Liver (tissue), 9 donors: ENCODE measurements around the gene BDKRB1. TPM values are rescaled to one million over a fixed set of nuclear protein-coding genes. Genes with fewer than 3 reads are reported as not detected.

ENCODE experiments used
- DNase-seq: peaks from one replicate; pipeline ENCODE4 v3.0.0-alpha.2; 2017; ENCODE audit warnings: low spot score
- H3K27ac ChIP-seq, 2 donors: one replicate each; pipeline ENCODE4 v1.7.0; 2013; ENCODE audit warnings: inconsistent platforms in 2 of 2, low read length in 2 of 2, control low read depth in 1 of 2, low read depth in 1 of 2, mild to moderate bottlenecking in 1 of 2
- H3K27me3 ChIP-seq, 4 donors: one replicate each; pipeline versions ENCODE4 v1.6.1 to v1.7.0; 2013; ENCODE audit warnings: low read length in 3 of 4, inconsistent platforms in 1 of 4, mild to moderate bottlenecking in 1 of 4, moderate library complexity in 1 of 4; ENCODE audit not compliant: control insufficient read depth in 4 of 4, insufficient read depth in 4 of 4
- H3K36me3 ChIP-seq, 4 donors: one replicate each; pipeline versions ENCODE4 v1.6.1 to v1.7.0; 2013; ENCODE audit warnings: low read length in 3 of 4, mild to moderate bottlenecking in 3 of 4, low read depth in 1 of 4, moderate library complexity in 1 of 4; ENCODE audit not compliant: control insufficient read depth in 4 of 4, insufficient read depth in 3 of 4
- H3K4me1 ChIP-seq, 4 donors: one replicate each; pipeline versions ENCODE4 v1.6.1 to v1.7.0; 2013; ENCODE audit warnings: low read length in 3 of 4, mild to moderate bottlenecking in 3 of 4, moderate library complexity in 1 of 4; ENCODE audit not compliant: control insufficient read depth in 4 of 4, insufficient read depth in 4 of 4
- H3K4me3 ChIP-seq, 3 donors: one replicate each; pipeline versions ENCODE4 v1.6.1 to v1.7.0; 2013; ENCODE audit warnings: low read length in 3 of 3, control low read depth in 1 of 3, low read depth in 1 of 3, mild to moderate bottlenecking in 1 of 3
- H3K9ac ChIP-seq, 2 donors: one replicate each; pipeline ENCODE4 v1.7.0; 2013; ENCODE audit warnings: low read length in 2 of 2, mild to moderate bottlenecking in 2 of 2, moderate library complexity in 2 of 2, control low read depth in 1 of 2, low read depth in 1 of 2
- H3K9me3 ChIP-seq, 4 donors: one replicate each; pipeline versions ENCODE4 v1.6.1 to v1.7.0; 2013; ENCODE audit warnings: low read length in 3 of 4; ENCODE audit not compliant: control insufficient read depth in 4 of 4
- EGR1 ChIP-seq, 2 donors: IDR thresholded peaks; 2 replicates each; pipeline ENCODE4 v1.6.1; 2016 to 2018; ENCODE audit warnings: antibody characterized with exemption in 2 of 2, low read depth in 2 of 2
- FOXA1 ChIP-seq: IDR thresholded peaks from 2 replicates; pipeline ENCODE4 v1.6.1; 2016; ENCODE audit warnings: antibody characterized with exemption
- FOXA2 ChIP-seq: IDR thresholded peaks from 2 replicates; pipeline ENCODE4 v1.6.1; 2016; ENCODE audit warnings: antibody characterized with exemption
- GABPA ChIP-seq, 2 donors: IDR thresholded peaks in 1 of 2; conservative IDR thresholded peaks in 1 of 2; 2 replicates each; pipeline ENCODE4 v1.6.1; 2016; ENCODE audit warnings: antibody characterized with exemption in 2 of 2, mild to moderate bottlenecking in 1 of 2, moderate library complexity in 1 of 2
- HNF4A ChIP-seq, 2 donors: conservative IDR thresholded peaks; 2 replicates each; pipeline ENCODE4 v1.6.1; 2016; ENCODE audit warnings: antibody characterized with exemption in 2 of 2, mild to moderate bottlenecking in 2 of 2
- JUND ChIP-seq, 2 donors: IDR thresholded peaks; 2 replicates each; pipeline ENCODE4 v1.6.1; 2016; ENCODE audit warnings: antibody characterized with exemption in 2 of 2
- NR2F2 ChIP-seq: IDR thresholded peaks from 2 replicates; pipeline ENCODE4 v1.6.1; 2016; ENCODE audit warnings: antibody characterized with exemption
- RAD21 ChIP-seq, 2 donors: IDR thresholded peaks; 2 replicates each; pipeline ENCODE4 v1.6.1; 2016; ENCODE audit warnings: antibody characterized with exemption in 2 of 2, mild to moderate bottlenecking in 2 of 2
- RXRA ChIP-seq, 2 donors: IDR thresholded peaks; 2 replicates each; pipeline ENCODE4 v1.6.1; 2017 to 2018; ENCODE audit warnings: antibody characterized with exemption in 2 of 2, mild to moderate bottlenecking in 1 of 2
- SP1 ChIP-seq: IDR thresholded peaks from 2 replicates; pipeline ENCODE4 v1.6.1; 2018; ENCODE audit warnings: antibody characterized with exemption, mild to moderate bottlenecking
- TAF1 ChIP-seq: conservative IDR thresholded peaks from 2 replicates; pipeline ENCODE4 v1.6.1; 2016; ENCODE audit warnings: antibody characterized with exemption, mild to moderate bottlenecking
- YY1 ChIP-seq: IDR thresholded peaks from 2 replicates; pipeline ENCODE4 v1.6.1; 2016; ENCODE audit warnings: antibody characterized with exemption, mild to moderate bottlenecking
- WGBS: extraction: QIAGEN DNeasy Blood & Tissue Kit; methylation state at CpG from one replicate; pipeline ENCODE4 v1.1.7; 2013; 5-methylcytosine and 5-hydroxymethylcytosine counted together
- polyA plus RNA-seq, 2 donors: library from polyadenylated mRNA; stranded (reverse) in 1 of 2; unstranded in 1 of 2; fragments of 200-250 nt in 1 of 2; fragments of >200 nt in 1 of 2; fragmentation: Nextera tagmentation in 1 of 2; extraction: Ambion mirVana in 1 of 2; gene quantifications; one replicate each; pipeline versions ENCODE4 v1.2.1 to v1.2.3, GENCODE V29; 2013 to 2015
- total RNA-seq, 2 donors: library from RNA; depleted of rRNA; stranded (reverse); fragments of >200 nt; gene quantifications; one replicate each; pipeline ENCODE4 v1.2.3, GENCODE V29; 2014
- TF ChIP-seq, protein P1 (sequence below): IDR thresholded peaks from 2 replicates; pipeline ENCODE4 v1.6.1; 2016; ENCODE audit warnings: antibody characterized with exemption
- TF ChIP-seq, protein P2 (sequence below): IDR thresholded peaks from 2 replicates; pipeline ENCODE4 v1.6.1; 2016; ENCODE audit warnings: antibody characterized with exemption
- TF ChIP-seq, protein P3 (sequence below): IDR thresholded peaks from 2 replicates; pipeline ENCODE4 v1.6.1; 2016; ENCODE audit warnings: antibody characterized with exemption
- TF ChIP-seq, protein P4 (sequence below): fragments of 150-350 bp; IDR thresholded peaks from 2 replicates; pipeline ENCODE4 v1.5.1; 2017; ENCODE audit warnings: improper control_type of control experiment, low read depth, low read length; ENCODE audit not compliant: missing input control
- TF ChIP-seq, protein P5 (sequence below): IDR thresholded peaks from 2 replicates; pipeline ENCODE4 v1.6.1; 2016; ENCODE audit warnings: antibody characterized with exemption, mild to moderate bottlenecking
- donor health status: healthy.
- donor health status: healthy.
- donor health status: healthy.
- donor health status: healthy.
- donor health status: healthy.

Gene BDKRB1
- total and polyA plus RNA-seq, 4 donors: not detected

DNA sequence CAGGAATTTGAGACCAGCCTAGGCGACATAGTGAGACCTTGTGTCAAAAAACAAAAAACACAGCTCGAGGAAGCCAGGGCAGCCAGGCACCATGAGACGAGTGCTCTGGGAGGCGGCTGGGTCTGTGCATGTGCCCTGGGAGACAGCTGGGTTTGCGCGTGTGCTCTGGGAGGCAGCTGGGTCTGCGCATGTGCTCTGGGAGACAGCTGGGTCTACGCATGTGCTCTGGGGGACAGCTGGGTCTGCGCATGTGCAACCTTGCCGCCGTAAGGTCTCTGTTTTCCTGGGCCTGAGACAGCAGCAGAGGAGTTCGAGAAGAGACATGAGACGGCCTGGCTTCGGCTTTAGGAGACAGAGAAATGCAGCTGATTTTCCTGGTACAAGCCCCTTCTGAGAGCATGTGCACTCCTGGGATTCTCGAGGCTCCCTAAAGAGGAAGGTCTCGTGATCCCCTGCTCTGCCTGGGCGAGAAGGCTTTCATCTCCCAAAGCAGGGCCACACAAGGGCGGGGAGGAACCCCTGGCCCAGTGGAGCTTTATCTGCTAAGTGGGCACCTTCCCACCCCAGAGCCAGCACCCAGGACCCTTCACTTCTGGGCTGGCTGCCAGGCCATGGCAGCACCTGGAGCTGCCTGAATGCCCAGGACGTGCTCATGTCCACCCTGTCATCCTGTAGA lies 3.5 kb upstream of the BDKRB1 start:
- Histone ChIP-seq H3K27me3 (peaks cover 0 to 3% (median 0%) of the 10 kb centered on the region in 4 donors), H3K4me3 (no peak overlapping the region), H3K27ac (no peak overlapping the region), H3K9ac (no peak overlapping the region), H3K9me3 (no peaks in the 10 kb centered on the region), H3K4me1 (no peaks in the 10 kb centered on the region), H3K36me3 (no peaks in the 10 kb centered on the region)
- TF ChIP-seq, protein P1, sequence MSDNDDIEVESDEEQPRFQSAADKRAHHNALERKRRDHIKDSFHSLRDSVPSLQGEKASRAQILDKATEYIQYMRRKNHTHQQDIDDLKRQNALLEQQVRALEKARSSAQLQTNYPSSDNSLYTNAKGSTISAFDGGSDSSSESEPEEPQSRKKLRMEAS: no peak
- TF ChIP-seq EGR1 (IDR thresholded peaks at IDR 0.05; ENCODE audit: low read depth in 2 of 2): no peak
- DNase-seq: no peak
- 93% methylated on average over 19 of the region's 19 CpGs for WGBS

DNA sequence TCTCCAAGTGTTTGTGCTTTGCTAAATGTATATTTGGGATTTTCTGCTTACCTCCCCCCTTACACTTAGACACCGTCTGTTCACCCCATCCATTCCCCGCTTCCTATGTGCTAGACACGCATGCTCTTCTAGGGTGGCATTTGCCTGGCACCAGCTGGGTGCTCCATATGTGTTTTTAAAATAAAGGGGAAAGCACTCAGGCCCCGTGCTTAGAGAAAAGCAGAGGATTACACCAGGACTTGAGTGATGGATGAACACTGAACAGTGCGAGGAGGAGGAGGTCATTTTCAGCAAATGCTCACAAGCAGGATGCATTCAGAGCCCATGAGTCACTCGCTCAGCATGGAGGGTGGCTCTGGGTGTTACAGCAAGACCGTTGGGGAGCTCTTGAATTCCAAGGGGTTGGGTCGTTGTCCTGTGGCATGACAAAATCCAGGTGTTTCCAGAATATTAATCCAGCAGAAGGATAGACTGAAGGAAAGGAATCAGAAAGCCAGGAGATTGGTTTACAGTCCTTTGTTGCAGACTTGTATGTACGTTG lies 2.9 kb upstream of the BDKRB1 start:
- TF ChIP-seq, protein P1: no peak
- TF ChIP-seq NR2F2 (no peak), SP1 (no peak)
- Histone ChIP-seq H3K27ac (no peak overlapping the region), H3K27me3 (peaks cover 0 to 3% (median 0%) of the 10 kb centered on the region in 4 donors), H3K9me3 (no peaks in the 10 kb centered on the region), H3K36me3 (no peaks in the 10 kb centered on the region), H3K4me3 (no peak overlapping the region), H3K4me1 (no peaks in the 10 kb centered on the region), H3K9ac (no peak overlapping the region)
- no peak for DNase-seq
- WGBS: 83% methylated on average over 9 of the region's 9 CpGs

DNA sequence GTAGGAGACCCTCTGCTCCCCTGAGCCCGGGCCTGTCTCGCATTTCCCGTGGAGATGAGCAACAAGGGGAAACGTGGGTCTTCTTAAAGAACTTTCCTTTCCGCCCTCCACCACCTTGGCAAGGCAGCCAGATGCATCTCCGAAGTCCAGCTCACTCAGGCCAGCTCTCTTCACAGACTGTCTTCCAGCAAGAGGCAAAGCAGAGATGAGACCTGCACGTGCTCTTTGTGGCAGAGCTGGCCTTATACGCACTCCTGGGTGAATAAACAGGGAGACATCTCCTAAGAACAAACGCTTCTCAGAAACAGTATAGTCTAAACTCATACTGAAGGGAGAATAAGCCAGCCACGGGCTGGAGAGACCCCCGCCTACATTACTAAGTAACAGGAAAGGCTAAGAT lies 1.3 kb upstream of the BDKRB1 start:
- Histone ChIP-seq H3K4me1 (no peaks in the 10 kb centered on the region), H3K36me3 (no peaks in the 10 kb centered on the region), H3K27ac (no peak overlapping the region), H3K27me3 (peaks cover 0 to 3% (median 0%) of the 10 kb centered on the region in 4 donors), H3K4me3 (no peak overlapping the region), H3K9ac (no peak overlapping the region), H3K9me3 (no peaks in the 10 kb centered on the region)
- WGBS: 82% methylated on average over 11 of the region's 11 CpGs
- TF ChIP-seq TAF1: no peak
- TF ChIP-seq, protein P1: no peak
- TF ChIP-seq, protein P2, sequence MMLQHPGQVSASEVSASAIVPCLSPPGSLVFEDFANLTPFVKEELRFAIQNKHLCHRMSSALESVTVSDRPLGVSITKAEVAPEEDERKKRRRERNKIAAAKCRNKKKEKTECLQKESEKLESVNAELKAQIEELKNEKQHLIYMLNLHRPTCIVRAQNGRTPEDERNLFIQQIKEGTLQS: no peak
- TF ChIP-seq, protein P3, sequence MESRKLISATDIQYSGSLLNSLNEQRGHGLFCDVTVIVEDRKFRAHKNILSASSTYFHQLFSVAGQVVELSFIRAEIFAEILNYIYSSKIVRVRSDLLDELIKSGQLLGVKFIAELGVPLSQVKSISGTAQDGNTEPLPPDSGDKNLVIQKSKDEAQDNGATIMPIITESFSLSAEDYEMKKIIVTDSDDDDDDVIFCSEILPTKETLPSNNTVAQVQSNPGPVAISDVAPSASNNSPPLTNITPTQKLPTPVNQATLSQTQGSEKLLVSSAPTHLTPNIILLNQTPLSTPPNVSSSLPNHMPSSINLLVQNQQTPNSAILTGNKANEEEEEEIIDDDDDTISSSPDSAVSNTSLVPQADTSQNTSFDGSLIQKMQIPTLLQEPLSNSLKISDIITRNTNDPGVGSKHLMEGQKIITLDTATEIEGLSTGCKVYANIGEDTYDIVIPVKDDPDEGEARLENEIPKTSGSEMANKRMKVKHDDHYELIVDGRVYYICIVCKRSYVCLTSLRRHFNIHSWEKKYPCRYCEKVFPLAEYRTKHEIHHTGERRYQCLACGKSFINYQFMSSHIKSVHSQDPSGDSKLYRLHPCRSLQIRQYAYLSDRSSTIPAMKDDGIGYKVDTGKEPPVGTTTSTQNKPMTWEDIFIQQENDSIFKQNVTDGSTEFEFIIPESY: no peak
- TF ChIP-seq HNF4A (conservative IDR thresholded peaks at IDR 0.05): no peak
- no peak for TF ChIP-seq JUND (IDR thresholded peaks at IDR 0.05)
- no peak for TF ChIP-seq NR2F2
- TF ChIP-seq FOXA1: no peak
- no peak for TF ChIP-seq SP1
- no peak for TF ChIP-seq GABPA (IDR thresholded peaks at IDR 0.05 in 1 of 2, conservative IDR thresholded peaks at IDR 0.05 in 1 of 2)
- TF ChIP-seq, protein P4, sequence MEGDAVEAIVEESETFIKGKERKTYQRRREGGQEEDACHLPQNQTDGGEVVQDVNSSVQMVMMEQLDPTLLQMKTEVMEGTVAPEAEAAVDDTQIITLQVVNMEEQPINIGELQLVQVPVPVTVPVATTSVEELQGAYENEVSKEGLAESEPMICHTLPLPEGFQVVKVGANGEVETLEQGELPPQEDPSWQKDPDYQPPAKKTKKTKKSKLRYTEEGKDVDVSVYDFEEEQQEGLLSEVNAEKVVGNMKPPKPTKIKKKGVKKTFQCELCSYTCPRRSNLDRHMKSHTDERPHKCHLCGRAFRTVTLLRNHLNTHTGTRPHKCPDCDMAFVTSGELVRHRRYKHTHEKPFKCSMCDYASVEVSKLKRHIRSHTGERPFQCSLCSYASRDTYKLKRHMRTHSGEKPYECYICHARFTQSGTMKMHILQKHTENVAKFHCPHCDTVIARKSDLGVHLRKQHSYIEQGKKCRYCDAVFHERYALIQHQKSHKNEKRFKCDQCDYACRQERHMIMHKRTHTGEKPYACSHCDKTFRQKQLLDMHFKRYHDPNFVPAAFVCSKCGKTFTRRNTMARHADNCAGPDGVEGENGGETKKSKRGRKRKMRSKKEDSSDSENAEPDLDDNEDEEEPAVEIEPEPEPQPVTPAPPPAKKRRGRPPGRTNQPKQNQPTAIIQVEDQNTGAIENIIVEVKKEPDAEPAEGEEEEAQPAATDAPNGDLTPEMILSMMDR: no peak
- no peak for TF ChIP-seq RXRA (IDR thresholded peaks at IDR 0.05)
- TF ChIP-seq, protein P5, sequence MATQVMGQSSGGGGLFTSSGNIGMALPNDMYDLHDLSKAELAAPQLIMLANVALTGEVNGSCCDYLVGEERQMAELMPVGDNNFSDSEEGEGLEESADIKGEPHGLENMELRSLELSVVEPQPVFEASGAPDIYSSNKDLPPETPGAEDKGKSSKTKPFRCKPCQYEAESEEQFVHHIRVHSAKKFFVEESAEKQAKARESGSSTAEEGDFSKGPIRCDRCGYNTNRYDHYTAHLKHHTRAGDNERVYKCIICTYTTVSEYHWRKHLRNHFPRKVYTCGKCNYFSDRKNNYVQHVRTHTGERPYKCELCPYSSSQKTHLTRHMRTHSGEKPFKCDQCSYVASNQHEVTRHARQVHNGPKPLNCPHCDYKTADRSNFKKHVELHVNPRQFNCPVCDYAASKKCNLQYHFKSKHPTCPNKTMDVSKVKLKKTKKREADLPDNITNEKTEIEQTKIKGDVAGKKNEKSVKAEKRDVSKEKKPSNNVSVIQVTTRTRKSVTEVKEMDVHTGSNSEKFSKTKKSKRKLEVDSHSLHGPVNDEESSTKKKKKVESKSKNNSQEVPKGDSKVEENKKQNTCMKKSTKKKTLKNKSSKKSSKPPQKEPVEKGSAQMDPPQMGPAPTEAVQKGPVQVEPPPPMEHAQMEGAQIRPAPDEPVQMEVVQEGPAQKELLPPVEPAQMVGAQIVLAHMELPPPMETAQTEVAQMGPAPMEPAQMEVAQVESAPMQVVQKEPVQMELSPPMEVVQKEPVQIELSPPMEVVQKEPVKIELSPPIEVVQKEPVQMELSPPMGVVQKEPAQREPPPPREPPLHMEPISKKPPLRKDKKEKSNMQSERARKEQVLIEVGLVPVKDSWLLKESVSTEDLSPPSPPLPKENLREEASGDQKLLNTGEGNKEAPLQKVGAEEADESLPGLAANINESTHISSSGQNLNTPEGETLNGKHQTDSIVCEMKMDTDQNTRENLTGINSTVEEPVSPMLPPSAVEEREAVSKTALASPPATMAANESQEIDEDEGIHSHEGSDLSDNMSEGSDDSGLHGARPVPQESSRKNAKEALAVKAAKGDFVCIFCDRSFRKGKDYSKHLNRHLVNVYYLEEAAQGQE: no peak
- no peak for TF ChIP-seq RAD21 (IDR thresholded peaks at IDR 0.05)
- no peak for TF ChIP-seq FOXA2
- no peak for TF ChIP-seq YY1
- no peak for DNase-seq
